OCI-LY1 (cell line): Measurements from ENCODE around the gene MANSC1.
"Not testable (repeated sequence)": the region's sequence is repeated elsewhere in the genome, so short reads cannot be mapped to it uniquely, and the experiment has no call there.

Source experiments
- H2AFZ ChIP-seq: fragments of 200-600 bp; sonication (generic), shearing (Covaris generic); 2 replicates; pipeline ENCODE4 v1.6.0; 2014; ENCODE audit warnings: antibody characterized with exemption, mild to moderate bottlenecking, low read length
- H3F3A ChIP-seq: fragments of 200-600 bp; sonication (generic), shearing (Covaris generic); 2 replicates; pipeline ENCODE4 v1.6.0; 2014; ENCODE audit warnings: mild to moderate bottlenecking, antibody characterized with exemption, low read length, moderate library complexity; ENCODE audit not compliant: insufficient read depth
- H3K27ac ChIP-seq: fragments of 200-600 bp; sonication (generic); 2 replicates; pipeline ENCODE4 v1.5.1; 2014; ENCODE audit warnings: low read length, mixed run types, mild to moderate bottlenecking, low read depth; ENCODE audit not compliant: poor library complexity, severe bottlenecking
- H3K27me3 ChIP-seq: fragments of 200-600 bp; sonication (generic); 2 replicates; pipeline ENCODE4 v1.6.0; 2014; ENCODE audit warnings: antibody characterized with exemption, mild to moderate bottlenecking, low read length, moderate library complexity; ENCODE audit not compliant: insufficient read depth
- H3K36me3 ChIP-seq: fragments of 200-600 bp; sonication (generic); 2 replicates; pipeline ENCODE4 v1.6.1; 2014; ENCODE audit warnings: mild to moderate bottlenecking, antibody characterized with exemption, low read length, moderate library complexity, mixed read lengths; ENCODE audit not compliant: insufficient read depth
- H3K4me1 ChIP-seq: fragments of 200-600 bp; sonication (generic); 2 replicates; pipeline ENCODE4 v1.5.1; 2014; ENCODE audit warnings: mild to moderate bottlenecking, low read length, moderate library complexity; ENCODE audit not compliant: insufficient read depth, severe bottlenecking
- H3K4me2 ChIP-seq: fragments of 200-600 bp; sonication (generic), shearing (Covaris generic); 2 replicates; pipeline ENCODE4 v1.6.1; 2014; ENCODE audit warnings: low read length
- H3K4me3 ChIP-seq: fragments of 200-600 bp; sonication (generic); 2 replicates; pipeline ENCODE4 v1.5.1; 2014; ENCODE audit warnings: low read length, low read depth, mild to moderate bottlenecking, mixed read lengths; ENCODE audit not compliant: poor library complexity, severe bottlenecking
- H3K79me2 ChIP-seq: fragments of 200-600 bp; shearing (Covaris generic); 2 replicates; pipeline ENCODE4 v1.6.1; 2016; ENCODE audit warnings: mixed run types, low read length, mixed read lengths; ENCODE audit not compliant: insufficient read depth
- H3K9ac ChIP-seq: fragments of 200-600 bp; sonication (generic), shearing (Covaris generic); 2 replicates; pipeline ENCODE4 v1.6.1; 2014; ENCODE audit warnings: mild to moderate bottlenecking, low read length, mixed read lengths
- H3K9me2 ChIP-seq: fragments of 200-600 bp; sonication (generic), shearing (Covaris generic); 2 replicates; pipeline ENCODE4 v1.6.1; 2014; ENCODE audit warnings: low read depth, mild to moderate bottlenecking, low read length, mixed read lengths
- H3K9me3 ChIP-seq: fragments of 200-600 bp; shearing (Covaris generic); 2 replicates; pipeline ENCODE4 v1.6.1; 2014; ENCODE audit warnings: low read length, mixed read lengths
- H4K20me1 ChIP-seq: fragments of 200-600 bp; sonication (generic), shearing (Covaris generic); 2 replicates; pipeline ENCODE4 v1.6.0; 2016; ENCODE audit warnings: mild to moderate bottlenecking, low read length; ENCODE audit not compliant: insufficient read depth
- CTCF ChIP-seq: fragments of 200-600 bp; sonication (generic), shearing (Covaris generic); IDR thresholded peaks from 2 replicates; pipeline ENCODE4 v1.5.1; 2017; ENCODE audit warnings: mild to moderate bottlenecking, antibody characterized with exemption, low read length, moderate library complexity, mixed read lengths
- EZH2 ChIP-seq: fragments of 200-600 bp; sonication (generic), shearing (Covaris generic); IDR thresholded peaks from 2 replicates; pipeline ENCODE4 v1.8.0; 2017; ENCODE audit warnings: borderline replicate concordance, mixed run types, mild to moderate bottlenecking, antibody characterized with exemption, low read length, moderate library complexity, mixed read lengths

The MANSC1 gene

GRCh38 chr12:12315838-12316237, 34.2 kb downstream of the MANSC1 start:
- H3K36me3 ChIP-seq: no peaks in the 10 kb centered on the region
- H3K27me3 ChIP-seq: no peaks in the 10 kb centered on the region
- H3K4me2 ChIP-seq: no peak overlapping the region
- H3K4me3 ChIP-seq: no peak overlapping the region
- H3K9ac ChIP-seq: no peak overlapping the region
- TF ChIP-seq EZH2: no peak
- TF ChIP-seq CTCF: no peak
- no peaks in the 10 kb centered on the region for H3K4me1 ChIP-seq
- no peaks in the 10 kb centered on the region for H3K9me3 ChIP-seq
- no peaks in the 10 kb centered on the region for H3K79me2 ChIP-seq
- H4K20me1 ChIP-seq: no peaks in the 10 kb centered on the region
- H3K9me2 ChIP-seq: no peaks in the 10 kb centered on the region
- no peak overlapping the region for H2AFZ ChIP-seq
- no peaks in the 10 kb centered on the region for H3F3A ChIP-seq
- H3K27ac ChIP-seq: no peak overlapping the region

- not testable (repeated sequence) for H3K4me2 ChIP-seq, H3K9me2 ChIP-seq, H3K4me1 ChIP-seq, H3K27ac ChIP-seq, H3K9ac ChIP-seq, H3K9me3 ChIP-seq, H3K79me2 ChIP-seq, H3K27me3 ChIP-seq, H3K4me3 ChIP-seq, H4K20me1 ChIP-seq, H2AFZ ChIP-seq, H3K36me3 ChIP-seq, H3F3A ChIP-seq
Observed at GRCh38 chr12:12310695-12311094, 39.3 kb downstream of the MANSC1 start.

GRCh38 chr12:12305568-12306300, 44.3 kb downstream of the MANSC1 start:
- Histone ChIP-seq H3F3A (no peaks in the 10 kb centered on the region), H4K20me1 (no peaks in the 10 kb centered on the region), H3K27me3 (no peaks in the 10 kb centered on the region), H3K9ac (no peak overlapping the region), H3K36me3 (no peaks in the 10 kb centered on the region), H3K4me3 (no peak overlapping the region), H2AFZ (no peak overlapping the region), H3K79me2 (no peaks in the 10 kb centered on the region), H3K27ac (no peak overlapping the region), H3K9me2 (no peaks in the 10 kb centered on the region), H3K4me2 (no peak overlapping the region), H3K9me3 (no peaks in the 10 kb centered on the region), H3K4me1 (no peaks in the 10 kb centered on the region)
- no peak for TF ChIP-seq CTCF

- no peak overlapping the region for H3K9ac ChIP-seq
- H3K4me1 ChIP-seq: no peaks in the 10 kb centered on the region
- no peak overlapping the region for H2AFZ ChIP-seq
- no peaks in the 10 kb centered on the region for H3K27me3 ChIP-seq
- no peaks in the 10 kb centered on the region for H3K9me3 ChIP-seq
- no peak overlapping the region for H3K4me3 ChIP-seq
- H3F3A ChIP-seq: no peaks in the 10 kb centered on the region
- no peaks in the 10 kb centered on the region for H3K79me2 ChIP-seq
- H3K9me2 ChIP-seq: no peaks in the 10 kb centered on the region
- no peaks in the 10 kb centered on the region for H3K36me3 ChIP-seq
- no peaks in the 10 kb centered on the region for H4K20me1 ChIP-seq
- TF ChIP-seq EZH2: no peak
- TF ChIP-seq CTCF: no peak
- H3K27ac ChIP-seq: no peak overlapping the region
- no peak overlapping the region for H3K4me2 ChIP-seq
Observed at GRCh38 chr12:12302976-12303375, 47.1 kb downstream of the MANSC1 start.
